MV-4-11 (cell line): ENCODE data around the gene KLHDC8B.
"Not testable (repeated sequence)": the region's sequence is repeated elsewhere in the genome, so short reads cannot be mapped to it uniquely, and the experiment has no call there.

Experiments
- DNase-seq: peaks from one replicate; lab custom pipeline; 2025; lab: John Stamatoyannopoulos, UW

Gene KLHDC8B

GRCh38 chr3:49183873-49184272 is 12.5 kb downstream of the KLHDC8B start:
- DNase-seq, result no peak

- no peak for DNase-seq
Measured at GRCh38 chr3:49191741-49192140, 20.3 kb downstream of the KLHDC8B start.

GRCh38 chr3:49198161-49198560 is 26.8 kb downstream of the KLHDC8B start:
- DNase-seq, result no peak

GRCh38 chr3:49198611-49199230 is 27.3 kb downstream of the KLHDC8B start:
- no peak for DNase-seq

GRCh38 chr3:49199239-49199899 is 28.0 kb downstream of the KLHDC8B start:
- DNase-seq, result no peak

GRCh38 chr3:49199900-49200281 is 28.5 kb downstream of the KLHDC8B start:
- no peak for DNase-seq

- no peak for DNase-seq
Measured at GRCh38 chr3:49213541-49213943, 42.1 kb downstream of the KLHDC8B start.

- DNase-seq, result no peak
Measured at GRCh38 chr3:49213998-49214397, 42.6 kb downstream of the KLHDC8B start.

GRCh38 chr3:49216687-49217086 is 45.3 kb downstream of the KLHDC8B start:
- DNase-seq, result not testable (repeated sequence)

GRCh38 chr3:49217108-49217507 is 45.7 kb downstream of the KLHDC8B start:
- not testable (repeated sequence) for DNase-seq

GRCh38 chr3:49217688-49218470 is 46.5 kb downstream of the KLHDC8B start:
- no peak for DNase-seq

GRCh38 chr3:49218471-49218989 is 47.1 kb downstream of the KLHDC8B start:
- not testable (repeated sequence) for DNase-seq

- DNase-seq, result no peak
Measured at GRCh38 chr3:49219132-49219531, 47.7 kb downstream of the KLHDC8B start.

- DNase-seq, result not testable (repeated sequence)
Measured at GRCh38 chr3:49220985-49221563, 49.7 kb downstream of the KLHDC8B start.

- no peak for DNase-seq
Measured at GRCh38 chr3:49222002-49222401, 50.6 kb downstream of the KLHDC8B start.
